SU-DHL-6 (cell line): ENCODE measurements around the gene UBL5.
"Not testable (repeated sequence)": the region's sequence is repeated elsewhere in the genome, so short reads cannot be mapped to it uniquely, and the experiment has no call there.

Experiments
- H2AFZ ChIP-seq: fragments of 200-600 bp; sonication (generic); 2 replicates; pipeline ENCODE4 v1.6.1; 2014; ENCODE audit warnings: low read depth, mild to moderate bottlenecking, moderate library complexity, mixed read lengths, antibody characterized with exemption, low read length; ENCODE audit not compliant: severe bottlenecking
- H3F3A ChIP-seq: fragments of 200-600 bp; shearing (Covaris generic); 2 replicates; pipeline ENCODE4 v1.6.0; 2016; ENCODE audit warnings: antibody characterized with exemption, mild to moderate bottlenecking; ENCODE audit not compliant: insufficient read depth
- H3K27ac ChIP-seq: fragments of 200-600 bp; sonication (generic); 2 replicates; pipeline ENCODE4 v1.5.1; 2016; ENCODE audit warnings: low read depth, mild to moderate bottlenecking, low read length, moderate library complexity, mixed read lengths
- H3K27me3 ChIP-seq: fragments of 200-600 bp; sonication (generic), shearing (Covaris generic); 2 replicates; pipeline ENCODE4 v1.6.0; 2014; ENCODE audit warnings: mild to moderate bottlenecking, low read length
- H3K36me3 ChIP-seq: fragments of 200-600 bp; sonication (generic); 2 replicates; pipeline ENCODE4 v1.6.1; 2014; ENCODE audit warnings: mild to moderate bottlenecking, low read length, mixed read lengths
- H3K4me2 ChIP-seq: fragments of 300-600, 200-600 bp; shearing (Covaris generic), sonication (generic); 2 replicates; pipeline ENCODE4 v1.6.0; 2014; ENCODE audit warnings: low read length, low read depth, mild to moderate bottlenecking; ENCODE audit not compliant: poor library complexity, severe bottlenecking
- H3K4me3 ChIP-seq: fragments of 200-600 bp; sonication (generic); 2 replicates; pipeline ENCODE4 v1.5.1; 2014; ENCODE audit warnings: antibody characterized with exemption, low read length, mild to moderate bottlenecking, mixed read lengths; ENCODE audit not compliant: insufficient read depth, poor library complexity, severe bottlenecking
- H3K79me2 ChIP-seq: fragments of 200-600 bp; sonication (generic); 2 replicates; pipeline ENCODE4 v1.6.1; 2014; ENCODE audit warnings: mild to moderate bottlenecking, low read length, moderate library complexity; ENCODE audit not compliant: insufficient read depth
- H3K9ac ChIP-seq: fragments of 200-600 bp; sonication (generic); 2 replicates; pipeline ENCODE4 v1.7.0; 2014; ENCODE audit warnings: mild to moderate bottlenecking, low read length
- H3K9me2 ChIP-seq: fragments of 200-600 bp; sonication (generic); replicated peaks from 2 replicates; pipeline ENCODE4 v1.6.1; 2014; ENCODE audit warnings: low read length; ENCODE audit not compliant: insufficient read depth
- H3K9me3 ChIP-seq: fragments of 200-600 bp; sonication (generic); 2 replicates; pipeline ENCODE4 v1.6.1; 2014; ENCODE audit warnings: low read length, mixed read lengths; ENCODE audit not compliant: insufficient read depth
- H4K20me1 ChIP-seq: fragments of 200-600 bp; sonication (generic); 2 replicates; pipeline ENCODE4 v1.6.1; 2014; ENCODE audit warnings: low read depth, mild to moderate bottlenecking, antibody characterized with exemption, low read length, moderate library complexity, mixed read lengths
- CTCF ChIP-seq: fragments of 200-600 bp; sonication (generic); IDR thresholded peaks from one replicate; pipeline ENCODE4 v1.5.1; 2017; ENCODE audit warnings: antibody characterized with exemption, mild to moderate bottlenecking, low read length, moderate library complexity; ENCODE audit not compliant: insufficient read depth, poor library complexity, severe bottlenecking
- EZH2phosphoT487 ChIP-seq: fragments of 200-600 bp; sonication (generic), shearing (Covaris generic); conservative IDR thresholded peaks from 2 replicates; pipeline ENCODE4 v1.6.1; 2018; ENCODE audit warnings: mild to moderate bottlenecking, antibody characterized with exemption, low read length, moderate library complexity, mixed read lengths

The UBL5 gene

DNA sequence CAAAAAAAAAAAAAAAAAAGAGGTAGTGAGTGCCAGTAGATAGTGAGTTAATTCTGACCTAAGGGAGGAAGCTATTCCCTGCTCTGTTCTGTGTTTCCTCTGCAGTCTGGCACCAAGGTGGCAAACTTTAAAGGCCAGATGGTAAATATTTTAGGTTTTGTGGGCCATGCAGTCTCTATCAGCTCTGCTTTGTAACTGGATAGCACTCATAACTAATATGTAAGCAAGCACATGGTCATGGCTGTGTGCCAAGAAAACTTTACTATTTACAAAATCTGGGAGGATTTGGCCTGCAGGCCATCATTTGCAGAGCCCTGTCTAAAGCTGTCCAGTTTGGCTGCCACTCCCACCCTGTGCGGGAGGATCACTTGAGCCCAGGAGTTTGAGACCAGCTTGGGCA is 11.7 kb downstream of the UBL5 start:
- Histone ChIP-seq H3K4me3 (no peak overlapping the region), H3K36me3 (no peaks in the 10 kb centered on the region; the same call in 1 of the 2 replicates), H3K9ac (no peak overlapping the region), H3F3A (peaks cover under 1% of the 10 kb centered on the region), H2AFZ (no peak overlapping the region), H3K27ac (no peak overlapping the region), H3K27me3 (no peaks in the 10 kb centered on the region), H3K9me3 (no peaks in the 10 kb centered on the region), H3K79me2 (peaks cover 16% of the 10 kb centered on the region; the same call in 1 of the 2 replicates), H4K20me1 (no peaks in the 10 kb centered on the region), H3K9me2 (no peaks in the 10 kb centered on the region), H3K4me2 (no peak overlapping the region)
- TF ChIP-seq EZH2phosphoT487 (no peak), CTCF (no peak)

GRCh38 chr19:9842834-9843625 is 15.3 kb downstream of the UBL5 start:
- no peak overlapping the region for H2AFZ ChIP-seq
- H3K79me2 ChIP-seq, result no peaks in the 10 kb centered on the region; the same call in 1 of the 2 replicates
- no peak overlapping the region for H3K4me2 ChIP-seq
- H3K9ac ChIP-seq, result no peak overlapping the region
- no peaks in the 10 kb centered on the region for H3K9me3 ChIP-seq
- H3K36me3 ChIP-seq, result no peaks in the 10 kb centered on the region; the same call in 1 of the 2 replicates
- no peak overlapping the region for H3K4me3 ChIP-seq
- H4K20me1 ChIP-seq, result no peaks in the 10 kb centered on the region
- H3K9me2 ChIP-seq, result no peaks in the 10 kb centered on the region
- no peak overlapping the region for H3K27ac ChIP-seq
- TF ChIP-seq EZH2phosphoT487, result no peak
- no peak for TF ChIP-seq CTCF
- H3K27me3 ChIP-seq, result no peaks in the 10 kb centered on the region
- H3F3A ChIP-seq, result no peaks in the 10 kb centered on the region

GRCh38 chr19:9843626-9844273 is 16.0 kb downstream of the UBL5 start:
- not testable (repeated sequence) for H3K4me3 ChIP-seq, H3K9me2 ChIP-seq, H2AFZ ChIP-seq, H3F3A ChIP-seq, H3K9me3 ChIP-seq, H3K27me3 ChIP-seq, H3K9ac ChIP-seq, H3K4me2 ChIP-seq, H3K27ac ChIP-seq, H3K36me3 ChIP-seq, H4K20me1 ChIP-seq, H3K79me2 ChIP-seq
